ENCODE data around the gene TSPAN18. TPM values are rescaled to one million over a fixed set of nuclear protein-coding genes. Genes with fewer than 3 reads are reported as not detected.

The TSPAN18 gene
- total and polyA plus RNA-seq, 2 donors from 2014 or later, result 13.8 to 38.1 TPM

DNA sequence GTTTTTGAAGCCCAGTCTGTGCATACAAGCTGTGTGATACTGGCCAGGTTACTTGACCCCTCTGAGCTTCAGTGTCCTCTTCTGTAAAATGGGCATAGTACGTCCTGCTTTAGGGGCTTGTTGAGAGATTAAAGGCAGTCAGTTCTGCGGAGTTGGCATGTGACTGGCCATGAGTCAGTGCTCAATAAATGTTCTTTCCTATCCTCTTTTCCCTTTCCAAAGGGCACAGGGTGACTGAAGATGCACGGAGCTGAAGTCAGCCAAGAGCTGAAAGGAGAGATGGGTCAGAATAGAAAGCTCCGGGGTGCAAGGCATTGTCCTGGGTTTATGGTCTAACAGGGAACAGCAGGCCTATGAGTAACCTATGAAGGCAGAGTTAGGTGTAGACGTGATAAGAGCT lies 175.0 kb downstream of the TSPAN18 start:
- DNase-seq, result no peak
- Histone ChIP-seq H3K4me3 (ENCODE audit: low read length in 3 of 3) (no peak overlapping the region), H3K9me3 (ENCODE audit: control insufficient read depth in 2 of 3, insufficient read depth in 1 of 3, low read length in 3 of 3) (peaks cover 0 to 5% (median 0%) of the 10 kb centered on the region in 3 donors), H3K27ac (ENCODE audit: low read depth in 2 of 2, low read length in 2 of 2) (no peak overlapping the region), H3K4me1 (ENCODE audit: control insufficient read depth in 2 of 3, insufficient read depth in 2 of 3, low read depth in 1 of 3, low read length in 3 of 3) (no peaks in the 10 kb centered on the region), H3K9ac (ENCODE audit: low read length in 3 of 3) (no peak overlapping the region), H3K27me3 (ENCODE audit: control insufficient read depth, insufficient read depth, low read length) (no peaks in the 10 kb centered on the region), H3K36me3 (ENCODE audit: control insufficient read depth in 2 of 3, insufficient read depth in 3 of 3, low read length in 3 of 3) (no peaks in the 10 kb centered on the region)
- TF ChIP-seq CTCF (IDR thresholded peaks at IDR 0.05; ENCODE audit: borderline replicate concordance, extremely low read depth, insufficient read depth), result no peak
- no peak for FAIRE-seq
- intact Hi-C loops (cut with DNase I), result loop anchor here (10.0 kb wide), 1 partner anchor 347 kb away; no protein-coding TSS in a partner anchor

DNA sequence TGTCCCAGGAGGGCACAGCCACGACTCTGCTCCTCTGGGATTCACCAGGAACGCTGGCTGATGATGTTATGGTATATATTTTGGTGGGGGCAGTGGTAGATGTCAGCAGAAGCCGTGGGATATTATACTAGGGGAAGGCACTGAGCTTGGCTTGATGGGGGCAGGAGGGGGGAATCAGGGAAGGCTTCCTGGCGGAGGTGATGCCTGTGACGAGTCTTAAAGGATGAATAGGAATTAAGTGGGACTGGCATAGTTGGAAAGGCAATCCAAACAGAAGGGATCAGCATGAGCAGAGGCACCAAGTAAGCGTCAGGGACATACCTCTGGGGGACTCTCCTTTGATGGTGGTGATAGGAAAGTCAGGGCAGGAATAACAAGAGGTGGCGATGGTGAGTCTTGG lies 176.3 kb downstream of the TSPAN18 start:
- H3K36me3 ChIP-seq (ENCODE audit: control insufficient read depth in 2 of 3, insufficient read depth in 3 of 3, low read length in 3 of 3), result no peaks in the 10 kb centered on the region
- TF ChIP-seq CTCF (IDR thresholded peaks at IDR 0.05; ENCODE audit: borderline replicate concordance, extremely low read depth, insufficient read depth), result no peak
- no peak overlapping the region for H3K27ac ChIP-seq (ENCODE audit: low read depth in 2 of 2, low read length in 2 of 2)
- no peaks in the 10 kb centered on the region for H3K27me3 ChIP-seq (ENCODE audit: control insufficient read depth, insufficient read depth, low read length)
- DNase-seq, result no peak
- no peak for FAIRE-seq
- H3K4me1 ChIP-seq (ENCODE audit: control insufficient read depth in 2 of 3, insufficient read depth in 2 of 3, low read depth in 1 of 3, low read length in 3 of 3), result no peaks in the 10 kb centered on the region
- H3K9me3 ChIP-seq (ENCODE audit: control insufficient read depth in 2 of 3, insufficient read depth in 1 of 3, low read length in 3 of 3), result peaks cover 0 to 5% (median 0%) of the 10 kb centered on the region in 3 donors
- intact Hi-C loops (cut with DNase I), result loop anchor here (10.0 kb wide), 1 partner anchor 348 kb away; no protein-coding TSS in a partner anchor
- no peak overlapping the region for H3K4me3 ChIP-seq (ENCODE audit: low read length in 3 of 3)
- H3K9ac ChIP-seq (ENCODE audit: low read length in 3 of 3), result no peak overlapping the region

DNA sequence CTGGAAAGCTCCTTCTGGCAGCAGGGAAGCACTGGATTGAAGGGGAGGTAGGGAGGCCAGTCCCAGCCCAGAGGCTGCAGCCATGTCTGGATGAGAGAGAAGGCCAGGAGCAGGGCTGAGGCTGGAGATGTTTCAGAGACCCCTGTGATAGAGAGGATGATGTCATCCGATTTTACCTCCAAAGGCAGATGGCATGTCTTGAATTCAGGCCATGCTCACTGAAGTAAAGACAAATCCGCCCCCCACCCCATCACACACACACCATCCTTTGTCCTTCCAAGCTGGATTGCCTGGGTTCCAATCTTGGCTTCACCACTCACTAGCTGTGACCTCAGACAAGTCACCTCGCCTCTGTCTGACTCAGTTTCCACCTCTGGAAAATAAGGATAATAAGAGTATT lies 176.8 kb downstream of the TSPAN18 start:
- Histone ChIP-seq H3K36me3 (ENCODE audit: control insufficient read depth in 2 of 3, insufficient read depth in 3 of 3, low read length in 3 of 3) (no peaks in the 10 kb centered on the region), H3K4me1 (ENCODE audit: control insufficient read depth in 2 of 3, insufficient read depth in 2 of 3, low read depth in 1 of 3, low read length in 3 of 3) (no peaks in the 10 kb centered on the region), H3K9me3 (ENCODE audit: control insufficient read depth in 2 of 3, insufficient read depth in 1 of 3, low read length in 3 of 3) (peaks cover 0 to 4% (median 0%) of the 10 kb centered on the region in 3 donors), H3K27ac (ENCODE audit: low read depth in 2 of 2, low read length in 2 of 2) (no peak overlapping the region), H3K4me3 (ENCODE audit: low read length in 3 of 3) (no peak overlapping the region), H3K9ac (ENCODE audit: low read length in 3 of 3) (no peak overlapping the region), H3K27me3 (ENCODE audit: control insufficient read depth, insufficient read depth, low read length) (no peaks in the 10 kb centered on the region)
- TF ChIP-seq CTCF (IDR thresholded peaks at IDR 0.05; ENCODE audit: borderline replicate concordance, extremely low read depth, insufficient read depth), result no peak
- DNase-seq (no peak), FAIRE-seq (no peak)
- intact Hi-C loops (cut with DNase I), result loop anchor here (10.0 kb wide), 1 partner anchor 349 kb away; no protein-coding TSS in a partner anchor
